K562 (cell line): ENCODE data around the gene OR51B2. TPM values are rescaled to one million over a fixed set of nuclear protein-coding genes. Genes with fewer than 3 reads are reported as not detected.

ENCODE experiments used
- CBX3 ChIP-seq, 2 experiments: IDR thresholded peaks; 1 replicate in 1 of 2; 2 replicates in 1 of 2; pipeline ENCODE4 v1.6.1; 2012; ENCODE audit warnings: inconsistent platforms in 2 of 2, low read length in 2 of 2, borderline replicate concordance in 1 of 2, control low read depth in 1 of 2
- ETV5 ChIP-seq: sonication (generic); formaldehyde crosslinking; IDR thresholded peaks from 2 replicates; pipeline ENCODE4 v1.4.0; 2020; ENCODE audit warnings: low read depth, mild to moderate bottlenecking, missing genetic modification reagents
- EZH2 ChIP-seq: IDR thresholded peaks from 2 replicates; pipeline ENCODE4 v1.6.1; 2012; ENCODE audit warnings: low read depth, mild to moderate bottlenecking, inconsistent platforms, low read length, borderline replicate concordance
- HIVEP1 ChIP-seq: fragments of 250-450 bp; sonication (Bioruptor Pico); IDR thresholded peaks from 2 replicates; pipeline ENCODE4 v1.4.0; 2020; ENCODE audit warnings: mild to moderate bottlenecking
- POLR2B ChIP-seq: fragments of 450-650 bp; IDR thresholded peaks from 2 replicates; pipeline ENCODE4 v1.6.1; 2018; ENCODE audit warnings: low read depth; ENCODE audit not compliant: partially characterized antibody
- SPI1 ChIP-seq: IDR thresholded peaks from 2 replicates; pipeline ENCODE4 v1.6.1; 2011; ENCODE audit warnings: low read depth, low read length, control low read depth, borderline replicate concordance
- SUPT5H ChIP-seq: fragments of 450-650 bp; IDR thresholded peaks from 2 replicates; pipeline ENCODE4 v1.6.1; 2016
- polyA plus RNA-seq, 8 experiments: library from polyadenylated mRNA; depleted of rRNA in 4 of 8; stranded (reverse) in 5 of 8; unstranded in 3 of 8; fragments of >200 nt; fragmentation: Nextera tagmentation in 2 of 8; fragmentation: Illumina TruSeq in 1 of 8; extraction: Ambion mirVana in 2 of 8; extraction: Trizol in 1 of 8; gene quantifications; 2 replicates each; pipeline versions ENCODE4 v1.2.1 to v1.2.3, GENCODE V29; 2011 to 2014; ENCODE audit warnings: inconsistent platforms in 1 of 8, missing spikeins in 1 of 8
- total RNA-seq, 7 experiments: library from RNA; depleted of rRNA in 6 of 7; stranded (reverse); fragments of >200 nt in 6 of 7; fragmentation: Illumina TruSeq in 2 of 7; extraction: Trizol in 2 of 7; gene quantifications; 2 replicates each; pipeline versions ENCODE4 v1.2.1 to v1.2.3, GENCODE V29; 2011 to 2021; ENCODE audit warnings: low replicate concordance in 1 of 7
- TF ChIP-seq, protein P1 (sequence below), 2 experiments: fragments of 450-650 bp in 1 of 2; IDR thresholded peaks; 2 replicates each; pipeline ENCODE4 v1.6.1; 2011 to 2017; ENCODE audit warnings: low read depth in 2 of 2, antibody characterized with exemption in 1 of 2, borderline replicate concordance in 1 of 2, low read length in 1 of 2, mild to moderate bottlenecking in 1 of 2, mixed read lengths in 1 of 2; ENCODE audit not compliant: control insufficient read depth in 1 of 2
- TF ChIP-seq, protein P2 (sequence below), 2 experiments: fragments of 450-650 bp; formaldehyde crosslinking in 1 of 2; IDR thresholded peaks; 2 replicates each; pipeline versions ENCODE4 v1.4.0 to v1.6.1; 2014 to 2020; ENCODE audit warnings: mild to moderate bottlenecking in 2 of 2, borderline replicate concordance in 1 of 2, low read depth in 1 of 2
- TF ChIP-seq, protein P3 (sequence below): sonication (generic); formaldehyde crosslinking; IDR thresholded peaks from 2 replicates; pipeline ENCODE4 v1.5.0; 2020; ENCODE audit warnings: missing genetic modification reagents
- TF ChIP-seq, protein P4 (sequence below): fragments of 150-350 bp; conservative IDR thresholded peaks from 2 replicates; pipeline ENCODE4 v1.6.1; 2014; ENCODE audit warnings: low read length

OR51B2 gene
- total and polyA plus RNA-seq, 9 of the 15 experiments (the other 6 are each of a cell fraction or from before 2014, with no cell fraction given): 0.38 to 6.6 (median 4.0) TPM

DNA sequence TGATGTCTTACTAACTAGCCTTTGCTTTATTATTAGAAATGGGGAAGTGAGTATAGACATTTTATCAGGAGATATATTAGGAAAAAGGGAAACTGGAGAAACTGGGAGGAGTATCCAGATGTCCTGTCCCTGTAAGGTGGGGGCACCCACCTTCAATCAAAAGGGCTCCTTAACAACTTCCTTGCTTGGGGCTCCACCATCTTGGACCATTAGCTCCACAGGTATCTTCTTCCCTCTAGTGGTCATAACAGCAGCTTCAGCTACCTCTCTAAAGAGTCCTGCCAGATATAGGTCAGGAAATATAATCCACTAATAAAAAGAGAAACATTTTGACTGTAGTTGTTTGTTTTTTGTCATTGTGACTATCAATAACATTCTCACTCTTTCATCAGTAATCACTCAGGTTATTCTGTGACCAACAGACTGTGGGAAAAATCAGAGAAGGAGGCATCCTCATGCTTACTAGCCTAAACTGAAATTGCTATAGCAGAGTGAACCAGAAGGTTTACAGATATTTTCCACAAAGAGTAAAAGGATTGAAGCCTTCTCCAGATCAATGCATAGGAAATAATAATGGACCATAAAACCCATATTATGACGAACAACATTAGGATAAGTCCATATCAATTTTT lies 32.8 kb downstream of the OR51B2 start (continued):
- TF ChIP-seq, protein P1, sequence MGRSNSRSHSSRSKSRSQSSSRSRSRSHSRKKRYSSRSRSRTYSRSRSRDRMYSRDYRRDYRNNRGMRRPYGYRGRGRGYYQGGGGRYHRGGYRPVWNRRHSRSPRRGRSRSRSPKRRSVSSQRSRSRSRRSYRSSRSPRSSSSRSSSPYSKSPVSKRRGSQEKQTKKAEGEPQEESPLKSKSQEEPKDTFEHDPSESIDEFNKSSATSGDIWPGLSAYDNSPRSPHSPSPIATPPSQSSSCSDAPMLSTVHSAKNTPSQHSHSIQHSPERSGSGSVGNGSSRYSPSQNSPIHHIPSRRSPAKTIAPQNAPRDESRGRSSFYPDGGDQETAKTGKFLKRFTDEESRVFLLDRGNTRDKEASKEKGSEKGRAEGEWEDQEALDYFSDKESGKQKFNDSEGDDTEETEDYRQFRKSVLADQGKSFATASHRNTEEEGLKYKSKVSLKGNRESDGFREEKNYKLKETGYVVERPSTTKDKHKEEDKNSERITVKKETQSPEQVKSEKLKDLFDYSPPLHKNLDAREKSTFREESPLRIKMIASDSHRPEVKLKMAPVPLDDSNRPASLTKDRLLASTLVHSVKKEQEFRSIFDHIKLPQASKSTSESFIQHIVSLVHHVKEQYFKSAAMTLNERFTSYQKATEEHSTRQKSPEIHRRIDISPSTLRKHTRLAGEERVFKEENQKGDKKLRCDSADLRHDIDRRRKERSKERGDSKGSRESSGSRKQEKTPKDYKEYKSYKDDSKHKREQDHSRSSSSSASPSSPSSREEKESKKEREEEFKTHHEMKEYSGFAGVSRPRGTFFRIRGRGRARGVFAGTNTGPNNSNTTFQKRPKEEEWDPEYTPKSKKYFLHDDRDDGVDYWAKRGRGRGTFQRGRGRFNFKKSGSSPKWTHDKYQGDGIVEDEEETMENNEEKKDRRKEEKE (IDR thresholded peaks at IDR 0.05; ENCODE audit: borderline replicate concordance in 1 of 2, control insufficient read depth in 1 of 2, low read depth in 2 of 2, low read length in 1 of 2): 0 out of 4 replicates have a peak, but pooled peaks of 1 of the 2 experiments have one; percentile 21
- TF ChIP-seq CBX3 (IDR thresholded peaks at IDR 0.05; ENCODE audit: borderline replicate concordance in 1 of 2, low read length in 2 of 2) (no peak), POLR2B (no peak), HIVEP1 (no peak), SUPT5H (no peak), SPI1 (peak; percentile 61), EZH2 (no peak), ETV5 (CRISPR knock-in tag) (no peak)
- TF ChIP-seq, protein P2, sequence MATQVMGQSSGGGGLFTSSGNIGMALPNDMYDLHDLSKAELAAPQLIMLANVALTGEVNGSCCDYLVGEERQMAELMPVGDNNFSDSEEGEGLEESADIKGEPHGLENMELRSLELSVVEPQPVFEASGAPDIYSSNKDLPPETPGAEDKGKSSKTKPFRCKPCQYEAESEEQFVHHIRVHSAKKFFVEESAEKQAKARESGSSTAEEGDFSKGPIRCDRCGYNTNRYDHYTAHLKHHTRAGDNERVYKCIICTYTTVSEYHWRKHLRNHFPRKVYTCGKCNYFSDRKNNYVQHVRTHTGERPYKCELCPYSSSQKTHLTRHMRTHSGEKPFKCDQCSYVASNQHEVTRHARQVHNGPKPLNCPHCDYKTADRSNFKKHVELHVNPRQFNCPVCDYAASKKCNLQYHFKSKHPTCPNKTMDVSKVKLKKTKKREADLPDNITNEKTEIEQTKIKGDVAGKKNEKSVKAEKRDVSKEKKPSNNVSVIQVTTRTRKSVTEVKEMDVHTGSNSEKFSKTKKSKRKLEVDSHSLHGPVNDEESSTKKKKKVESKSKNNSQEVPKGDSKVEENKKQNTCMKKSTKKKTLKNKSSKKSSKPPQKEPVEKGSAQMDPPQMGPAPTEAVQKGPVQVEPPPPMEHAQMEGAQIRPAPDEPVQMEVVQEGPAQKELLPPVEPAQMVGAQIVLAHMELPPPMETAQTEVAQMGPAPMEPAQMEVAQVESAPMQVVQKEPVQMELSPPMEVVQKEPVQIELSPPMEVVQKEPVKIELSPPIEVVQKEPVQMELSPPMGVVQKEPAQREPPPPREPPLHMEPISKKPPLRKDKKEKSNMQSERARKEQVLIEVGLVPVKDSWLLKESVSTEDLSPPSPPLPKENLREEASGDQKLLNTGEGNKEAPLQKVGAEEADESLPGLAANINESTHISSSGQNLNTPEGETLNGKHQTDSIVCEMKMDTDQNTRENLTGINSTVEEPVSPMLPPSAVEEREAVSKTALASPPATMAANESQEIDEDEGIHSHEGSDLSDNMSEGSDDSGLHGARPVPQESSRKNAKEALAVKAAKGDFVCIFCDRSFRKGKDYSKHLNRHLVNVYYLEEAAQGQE (IDR thresholded peaks at IDR 0.05; ENCODE audit: borderline replicate concordance): peak; percentile 93
- TF ChIP-seq, protein P2 (CRISPR knock-in tag; IDR thresholded peaks at IDR 0.05; ENCODE audit: low read depth): no peak
- TF ChIP-seq, protein P3, sequence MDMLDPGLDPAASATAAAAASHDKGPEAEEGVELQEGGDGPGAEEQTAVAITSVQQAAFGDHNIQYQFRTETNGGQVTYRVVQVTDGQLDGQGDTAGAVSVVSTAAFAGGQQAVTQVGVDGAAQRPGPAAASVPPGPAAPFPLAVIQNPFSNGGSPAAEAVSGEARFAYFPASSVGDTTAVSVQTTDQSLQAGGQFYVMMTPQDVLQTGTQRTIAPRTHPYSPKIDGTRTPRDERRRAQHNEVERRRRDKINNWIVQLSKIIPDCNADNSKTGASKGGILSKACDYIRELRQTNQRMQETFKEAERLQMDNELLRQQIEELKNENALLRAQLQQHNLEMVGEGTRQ (CRISPR knock-in tag): no peak
- TF ChIP-seq, protein P4, sequence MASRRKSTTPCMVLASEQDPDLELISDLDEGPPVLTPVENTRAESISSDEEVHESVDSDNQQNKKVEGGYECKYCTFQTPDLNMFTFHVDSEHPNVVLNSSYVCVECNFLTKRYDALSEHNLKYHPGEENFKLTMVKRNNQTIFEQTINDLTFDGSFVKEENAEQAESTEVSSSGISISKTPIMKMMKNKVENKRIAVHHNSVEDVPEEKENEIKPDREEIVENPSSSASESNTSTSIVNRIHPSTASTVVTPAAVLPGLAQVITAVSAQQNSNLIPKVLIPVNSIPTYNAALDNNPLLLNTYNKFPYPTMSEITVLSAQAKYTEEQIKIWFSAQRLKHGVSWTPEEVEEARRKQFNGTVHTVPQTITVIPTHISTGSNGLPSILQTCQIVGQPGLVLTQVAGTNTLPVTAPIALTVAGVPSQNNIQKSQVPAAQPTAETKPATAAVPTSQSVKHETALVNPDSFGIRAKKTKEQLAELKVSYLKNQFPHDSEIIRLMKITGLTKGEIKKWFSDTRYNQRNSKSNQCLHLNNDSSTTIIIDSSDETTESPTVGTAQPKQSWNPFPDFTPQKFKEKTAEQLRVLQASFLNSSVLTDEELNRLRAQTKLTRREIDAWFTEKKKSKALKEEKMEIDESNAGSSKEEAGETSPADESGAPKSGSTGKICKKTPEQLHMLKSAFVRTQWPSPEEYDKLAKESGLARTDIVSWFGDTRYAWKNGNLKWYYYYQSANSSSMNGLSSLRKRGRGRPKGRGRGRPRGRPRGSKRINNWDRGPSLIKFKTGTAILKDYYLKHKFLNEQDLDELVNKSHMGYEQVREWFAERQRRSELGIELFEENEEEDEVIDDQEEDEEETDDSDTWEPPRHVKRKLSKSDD: no peak
